Dendritic cell treated with granulocyte-macrophage colony-stimulating factor and Interleukin-4, amounts not matched to agents 40 ng/mL and 50 ng/mL, for 4 days (primary cell): ENCODE results near the gene CLEC2D.
A peak's percentile ranks its signal among the peaks of the same experiment; 100 is the strongest.
"Not testable (repeated sequence)": the region's sequence is repeated elsewhere in the genome, so short reads cannot be mapped to it uniquely, and the experiment has no call there.

ENCODE experiments used
- H3K27ac Mint-ChIP-seq: one replicate; pipeline ENCODE4 v1.8.0; 2022; ENCODE audit warnings: mild to moderate bottlenecking, mixed read lengths
- H3K27me3 Mint-ChIP-seq: one replicate; pipeline ENCODE4 v1.8.0; 2022; ENCODE audit warnings: mild to moderate bottlenecking, mixed read lengths
- H3K36me3 Mint-ChIP-seq: one replicate; pipeline ENCODE4 v1.8.0; 2022; ENCODE audit warnings: low read depth, mixed read lengths
- H3K4me1 Mint-ChIP-seq: one replicate; pipeline ENCODE4 v1.8.0; 2022; ENCODE audit warnings: low read depth, mixed read lengths
- H3K4me3 Mint-ChIP-seq: one replicate; pipeline ENCODE4 v1.8.0; 2022; ENCODE audit warnings: mild to moderate bottlenecking, moderate library complexity, mixed read lengths
- H3K9me3 Mint-ChIP-seq: one replicate; pipeline ENCODE4 v1.8.0; 2022; ENCODE audit warnings: mixed read lengths
- intact Hi-C: fragments of 100-400 bp; cut with micrococcal nuclease; formaldehyde crosslinking; loops from one replicate; pipeline ENCODE4 v1.15.0; 2022

The CLEC2D gene

DNA sequence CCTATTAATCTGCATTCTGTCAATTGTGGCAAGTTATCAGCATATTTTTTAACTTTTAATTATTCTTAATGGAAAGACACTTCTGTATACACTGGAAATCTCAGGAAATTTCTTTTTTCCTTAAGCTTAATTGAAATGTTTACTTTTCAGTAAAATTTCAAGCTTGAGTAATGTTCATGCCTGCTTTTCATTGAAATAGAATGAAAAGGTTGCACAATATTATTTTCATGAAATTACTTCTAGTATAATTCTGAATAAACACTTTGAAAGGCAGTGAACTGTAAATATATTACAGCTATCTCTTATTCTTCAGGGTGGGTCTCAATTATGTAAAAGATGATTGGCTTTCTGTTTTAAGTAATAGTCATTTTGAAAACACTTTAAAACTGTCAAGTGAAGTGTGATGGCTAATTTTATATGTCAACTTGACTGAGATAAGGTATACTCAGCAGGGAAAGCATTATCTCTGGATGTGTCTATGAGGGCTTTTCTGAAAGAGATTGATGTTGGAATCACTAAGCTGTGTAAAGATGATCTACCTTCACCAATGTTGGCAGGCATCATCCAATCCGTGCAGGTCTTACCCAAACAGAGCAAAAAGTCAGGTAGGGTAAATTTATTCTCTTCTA, 29.9 kb downstream of the CLEC2D start:
- peak overlapping the region; percentile 14 for H3K4me3 Mint-ChIP-seq
- H3K4me1 Mint-ChIP-seq = peaks cover 55% of the 10 kb centered on the region
- intact Hi-C loops = loop anchor here (5.0 kb wide), 1 partner anchor 42 kb away; no protein-coding TSS in a partner anchor
- H3K36me3 Mint-ChIP-seq = peaks cover 16% of the 10 kb centered on the region
- peaks cover 20% of the 10 kb centered on the region for H3K9me3 Mint-ChIP-seq
- H3K27ac Mint-ChIP-seq = peak overlapping the region; percentile 67
- H3K27me3 Mint-ChIP-seq = no peaks in the 10 kb centered on the region

GRCh38 chr12:9699898-9700605, 30.5 kb downstream of the CLEC2D start:
- no peak overlapping the region for H3K27ac Mint-ChIP-seq
- peaks cover 54% of the 10 kb centered on the region for H3K4me1 Mint-ChIP-seq
- H3K9me3 Mint-ChIP-seq = peaks cover 20% of the 10 kb centered on the region
- no peak overlapping the region for H3K4me3 Mint-ChIP-seq
- intact Hi-C loops = loop anchor here (5.0 to 10.0 kb wide), 2 partner anchors 43 to 365 kb away; no protein-coding TSS in a partner anchor
- no peaks in the 10 kb centered on the region for H3K27me3 Mint-ChIP-seq
- H3K36me3 Mint-ChIP-seq = peaks cover 15% of the 10 kb centered on the region

DNA sequence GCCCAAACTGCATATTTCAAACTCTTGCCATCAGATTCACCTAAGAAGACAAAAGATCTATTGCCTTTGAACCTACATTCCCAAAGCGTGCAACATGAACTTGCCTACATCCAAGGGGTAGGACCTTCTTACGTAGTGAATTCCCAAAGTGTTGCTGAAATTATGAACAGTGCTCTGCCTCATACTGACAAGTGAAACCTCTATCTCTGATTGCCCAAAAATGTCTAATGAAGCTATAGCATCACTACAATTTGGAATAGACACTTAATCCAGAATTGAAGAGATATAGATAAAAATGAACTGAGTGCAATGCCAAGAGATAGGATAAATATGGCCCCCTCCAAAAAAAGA, 31.1 kb downstream of the CLEC2D start:
- Mint-ChIP-seq H3K27me3 (no peaks in the 10 kb centered on the region), H3K36me3 (peaks cover 10% of the 10 kb centered on the region), H3K4me1 (peaks cover 51% of the 10 kb centered on the region), H3K4me3 (no peak overlapping the region), H3K27ac (no peak overlapping the region), H3K9me3 (peaks cover 15% of the 10 kb centered on the region)
- intact Hi-C loops = loop anchor here (10.0 kb wide), 1 partner anchor 366 kb away; no protein-coding TSS in a partner anchor

- Mint-ChIP-seq H3K4me1 (peaks cover 56% of the 10 kb centered on the region), H3K4me3 (no peak overlapping the region), H3K9me3 (peaks cover 5% of the 10 kb centered on the region), H3K27me3 (no peaks in the 10 kb centered on the region), H3K36me3 (peaks cover 6% of the 10 kb centered on the region), H3K27ac (peak overlapping the region; percentile 28)
- intact Hi-C loops = loop anchor here (10.0 kb wide), 1 partner anchor 367 kb away; no protein-coding TSS in a partner anchor
Observed at GRCh38 chr12:9701380-9702154, 32.1 kb downstream of the CLEC2D start.

- intact Hi-C loops = loop anchor here (10.0 kb wide), 1 partner anchor 367 kb away; no protein-coding TSS in a partner anchor
- Mint-ChIP-seq H3K36me3 (peaks cover 6% of the 10 kb centered on the region), H3K27ac (peak overlapping the region; percentile 28), H3K27me3 (no peaks in the 10 kb centered on the region), H3K9me3 (no peaks in the 10 kb centered on the region), H3K4me3 (no peak overlapping the region), H3K4me1 (peaks cover 60% of the 10 kb centered on the region)
Observed at GRCh38 chr12:9702255-9702654, 32.7 kb downstream of the CLEC2D start.

DNA sequence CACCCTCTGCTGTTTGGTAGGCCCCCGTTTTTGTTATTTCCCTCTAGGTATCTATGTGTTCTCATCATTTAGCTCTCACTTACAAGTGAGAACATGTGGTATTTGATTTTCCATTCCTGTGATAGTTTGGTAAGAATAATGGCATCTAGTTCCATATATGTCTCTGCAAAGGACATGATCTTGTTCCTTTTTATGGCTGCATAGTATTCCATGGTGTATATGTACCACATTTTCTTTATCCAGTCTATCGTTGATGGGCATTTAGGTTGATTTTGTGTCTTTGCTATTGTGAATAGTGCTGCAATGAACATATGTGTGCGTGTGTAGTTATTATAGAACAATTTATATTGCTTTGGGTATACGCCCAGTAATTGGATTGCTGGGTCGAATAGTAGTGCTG, 35.0 kb downstream of the CLEC2D start:
- not testable (repeated sequence) for H3K36me3 Mint-ChIP-seq, H3K27ac Mint-ChIP-seq, H3K27me3 Mint-ChIP-seq, H3K4me3 Mint-ChIP-seq, H3K9me3 Mint-ChIP-seq
- peaks cover 69% of the 10 kb centered on the region for H3K4me1 Mint-ChIP-seq
- intact Hi-C loops = loop anchor here (10.0 kb wide), 1 partner anchor 370 kb away; no protein-coding TSS in a partner anchor

DNA sequence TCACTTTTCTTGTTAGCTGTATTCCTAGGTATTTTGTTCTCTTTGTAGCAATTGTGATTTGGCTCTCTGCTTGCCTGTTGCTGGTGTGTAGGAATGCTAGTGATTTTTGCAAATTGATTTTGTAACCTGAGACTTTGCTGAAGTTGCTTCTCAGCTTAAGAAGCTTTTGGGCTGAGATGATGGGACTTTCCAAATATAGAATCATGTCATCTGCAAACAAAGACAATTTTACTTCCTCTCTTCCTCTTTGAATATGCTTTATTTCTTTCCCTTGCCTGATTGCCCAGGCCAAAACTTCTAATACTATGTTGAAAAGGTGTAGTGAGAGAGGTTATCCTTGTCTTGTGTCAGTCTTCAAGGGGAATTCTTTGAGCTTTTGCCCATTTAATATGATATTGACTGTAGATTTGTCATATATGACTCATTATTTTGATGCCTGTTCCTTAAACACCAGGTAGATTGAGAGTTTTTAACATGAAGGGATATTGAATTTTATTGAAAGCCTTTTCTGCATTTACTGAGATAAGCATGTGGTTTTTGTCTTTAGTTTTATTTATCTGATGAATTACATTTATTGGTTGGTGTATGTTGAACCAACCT, 36.7 kb downstream of the CLEC2D start:
- intact Hi-C loops = loop anchor here (10.0 kb wide), 1 partner anchor 371 kb away; no protein-coding TSS in a partner anchor
- H3K9me3 Mint-ChIP-seq = no peaks in the 10 kb centered on the region
- peak overlapping the region; percentile 4 for H3K4me3 Mint-ChIP-seq
- peaks cover 6% of the 10 kb centered on the region for H3K36me3 Mint-ChIP-seq
- H3K27me3 Mint-ChIP-seq = no peaks in the 10 kb centered on the region
- peak overlapping the region; percentile 56 for H3K27ac Mint-ChIP-seq
- H3K4me1 Mint-ChIP-seq = peaks cover 53% of the 10 kb centered on the region

DNA sequence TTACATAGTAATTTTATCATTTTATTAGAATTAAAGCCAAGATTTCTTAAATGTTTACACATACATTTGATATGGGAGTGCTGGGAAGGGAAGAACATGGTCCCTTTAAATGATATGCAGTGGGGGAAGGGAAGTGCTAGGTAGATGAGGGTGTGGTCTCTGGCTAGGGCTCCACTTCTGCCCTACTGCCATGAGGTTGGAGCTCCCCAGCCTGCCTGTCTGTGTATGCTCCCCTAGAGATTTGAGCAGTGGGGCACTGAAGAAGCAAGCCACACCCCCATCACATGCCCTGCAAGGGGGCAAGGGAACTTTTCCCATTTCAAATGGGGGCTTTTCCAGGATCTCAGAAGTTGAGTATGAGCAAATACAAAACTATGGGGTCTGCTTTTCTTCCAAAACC, 37.8 kb downstream of the CLEC2D start:
- no peaks in the 10 kb centered on the region for H3K9me3 Mint-ChIP-seq
- no peak overlapping the region for H3K4me3 Mint-ChIP-seq
- intact Hi-C loops = loop anchor here (10.0 kb wide), 1 partner anchor 373 kb away; no protein-coding TSS in a partner anchor
- no peaks in the 10 kb centered on the region for H3K27me3 Mint-ChIP-seq
- H3K4me1 Mint-ChIP-seq = peaks cover 44% of the 10 kb centered on the region
- no peaks in the 10 kb centered on the region for H3K36me3 Mint-ChIP-seq
- peak overlapping the region; percentile 54 for H3K27ac Mint-ChIP-seq

DNA sequence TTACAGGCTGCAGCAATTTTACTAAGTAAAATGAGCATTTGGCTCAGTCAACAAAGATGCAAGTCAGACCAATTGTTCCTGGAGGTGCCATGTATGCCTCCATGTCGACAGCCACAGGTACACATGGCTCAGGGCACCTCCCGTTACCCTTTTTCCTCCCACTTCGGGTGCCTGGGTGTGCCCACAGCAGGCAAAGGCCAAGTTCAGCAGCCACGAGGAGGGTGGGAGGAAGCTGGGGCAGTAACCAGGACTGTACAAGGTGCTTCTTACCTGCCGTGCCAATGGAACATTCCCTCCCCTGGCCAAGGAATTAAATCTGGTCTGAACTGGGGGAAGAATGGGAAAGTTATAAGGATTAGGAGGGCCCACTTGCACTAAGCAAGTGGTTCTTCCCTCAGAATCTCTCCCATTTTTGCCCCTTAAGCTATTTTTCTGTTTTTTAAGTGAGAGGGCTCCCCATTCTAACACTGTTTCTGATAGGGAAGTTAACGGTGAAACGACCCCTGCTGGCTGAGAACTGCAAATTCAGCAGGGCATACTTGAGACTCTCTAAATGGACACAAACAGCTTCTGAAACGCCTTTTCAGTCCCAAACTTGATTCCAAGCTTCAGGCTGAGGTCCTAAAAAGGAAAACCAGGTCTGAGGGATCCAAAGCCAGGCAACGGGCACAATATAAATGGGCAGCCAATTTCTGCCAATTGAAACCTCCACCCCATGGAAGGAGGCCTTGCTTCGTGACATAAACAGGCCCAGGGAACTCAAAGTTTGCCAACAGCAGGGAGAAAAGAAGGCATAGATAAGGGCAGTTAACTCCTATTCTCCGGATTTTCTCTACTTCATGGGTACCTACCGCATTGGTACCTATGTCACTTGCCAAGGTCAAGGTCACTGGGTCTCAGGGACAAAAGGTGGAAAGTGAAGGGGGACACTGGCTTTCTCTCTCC, 38.6 kb downstream of the CLEC2D start:
- H3K27me3 Mint-ChIP-seq = no peaks in the 10 kb centered on the region
- intact Hi-C loops = loop anchor here (1.0 to 10.0 kb wide), 2 partner anchors 74 to 373 kb away; no protein-coding TSS in a partner anchor
- H3K27ac Mint-ChIP-seq = peak overlapping the region; percentile 54
- H3K9me3 Mint-ChIP-seq = no peaks in the 10 kb centered on the region
- H3K4me3 Mint-ChIP-seq = no peak overlapping the region
- H3K36me3 Mint-ChIP-seq = no peaks in the 10 kb centered on the region
- H3K4me1 Mint-ChIP-seq = peaks cover 38% of the 10 kb centered on the region

DNA sequence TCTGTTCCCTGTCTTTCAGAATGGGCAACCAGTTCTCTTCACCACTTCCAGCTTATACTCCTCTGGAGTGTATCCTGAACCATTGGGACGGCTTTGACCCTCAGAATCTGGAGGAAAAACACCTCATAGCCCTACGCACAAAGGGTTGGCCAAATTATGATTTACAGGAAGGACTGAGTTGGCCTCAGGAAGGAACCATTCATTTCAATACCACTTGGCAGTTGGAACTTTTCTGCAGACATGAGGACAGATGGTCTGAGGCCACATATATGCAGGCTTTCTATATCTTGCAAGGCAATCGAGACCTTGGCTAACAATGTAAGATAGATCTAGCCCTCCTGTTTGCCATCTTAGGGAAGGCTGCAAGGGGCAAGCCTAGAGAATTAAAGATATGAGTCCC, 39.3 kb downstream of the CLEC2D start:
- Mint-ChIP-seq H3K27ac (peak overlapping the region; percentile 54), H3K4me1 (peaks cover 38% of the 10 kb centered on the region), H3K9me3 (no peaks in the 10 kb centered on the region), H3K27me3 (no peaks in the 10 kb centered on the region), H3K4me3 (no peak overlapping the region), H3K36me3 (no peaks in the 10 kb centered on the region)
- intact Hi-C loops = loop anchor here (1.0 to 10.0 kb wide), 2 partner anchors 75 to 374 kb away; no protein-coding TSS in a partner anchor

GRCh38 chr12:9710584-9711375, 41.3 kb downstream of the CLEC2D start:
- H3K9me3 Mint-ChIP-seq = no peaks in the 10 kb centered on the region
- H3K27me3 Mint-ChIP-seq = no peaks in the 10 kb centered on the region
- peaks cover 3% of the 10 kb centered on the region for H3K36me3 Mint-ChIP-seq
- H3K27ac Mint-ChIP-seq = peak overlapping the region; percentile 34
- H3K4me1 Mint-ChIP-seq = peaks cover 38% of the 10 kb centered on the region
- H3K4me3 Mint-ChIP-seq = no peak overlapping the region
- intact Hi-C loops = no loop called here

DNA sequence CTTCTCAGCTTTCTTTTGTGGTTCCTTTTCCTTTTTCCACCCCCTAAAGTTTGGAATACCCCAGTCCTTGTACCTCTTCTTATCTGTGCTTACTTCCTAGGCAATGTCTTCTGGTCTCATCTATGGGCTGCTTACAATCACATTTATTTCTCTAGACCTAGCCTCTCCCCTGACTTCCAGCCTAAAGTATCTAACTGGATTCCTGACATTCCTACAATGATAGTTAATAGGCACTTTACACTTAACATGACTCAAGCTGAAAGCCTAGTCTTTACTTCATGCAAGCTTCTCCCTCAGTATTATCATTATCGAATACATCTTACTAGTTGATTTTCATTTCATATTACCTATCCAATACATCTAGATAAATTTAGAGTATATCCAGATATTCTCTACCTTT, 42.2 kb downstream of the CLEC2D start:
- Mint-ChIP-seq H3K9me3 (no peaks in the 10 kb centered on the region), H3K27ac (no peak overlapping the region), H3K4me3 (no peak overlapping the region), H3K36me3 (peaks cover 12% of the 10 kb centered on the region), H3K4me1 (peaks cover 36% of the 10 kb centered on the region), H3K27me3 (no peaks in the 10 kb centered on the region)
- intact Hi-C loops = no loop called here
